Neural crest cell (in vitro differentiated cells): Measurements from ENCODE around the gene P3H2. TPM values are rescaled to one million over a fixed set of nuclear protein-coding genes. Genes with fewer than 3 reads are reported as not detected.

ENCODE experiments used
- DNase-seq: peaks from one replicate; pipeline ENCODE4 v3.0.0; 2021; ENCODE audit warnings: low read depth, mixed read lengths, low spot score
- H3K27ac Mint-ChIP-seq: one replicate; pipeline ENCODE4 v1.8.0; 2021; ENCODE audit warnings: mild to moderate bottlenecking, mixed read lengths; ENCODE audit not compliant: unreplicated experiment
- H3K27me3 Mint-ChIP-seq: 2 replicates; pipeline ENCODE4 v1.8.0; 2021; ENCODE audit warnings: low read depth, mild to moderate bottlenecking, mixed read lengths
- H3K36me3 Mint-ChIP-seq: 2 replicates; pipeline ENCODE4 v1.8.0; 2021; ENCODE audit warnings: low read depth, mild to moderate bottlenecking, mixed read lengths
- H3K4me1 Mint-ChIP-seq: 2 replicates; pipeline ENCODE4 v1.8.0; 2021; ENCODE audit warnings: mixed read lengths
- H3K4me3 Mint-ChIP-seq: one replicate; pipeline ENCODE4 v1.8.0; 2021; ENCODE audit warnings: mild to moderate bottlenecking, mixed read lengths
- H3K9me3 Mint-ChIP-seq: 2 replicates; pipeline ENCODE4 v1.8.0; 2021; ENCODE audit warnings: mixed read lengths
- total RNA-seq: library from RNA; stranded (reverse); gene quantifications from 2 replicates; pipeline ENCODE4 v1.2.1, GENCODE V29; 2021
- TF ChIP-seq, protein P1 (sequence below): fragments of 200-600 bp; sonication (generic); conservative IDR thresholded peaks from 2 replicates; pipeline ENCODE4 v1.5.0; 2021; ENCODE audit warnings: antibody characterized with exemption, mild to moderate bottlenecking

P3H2 gene
- total RNA-seq, 1 donor from 2014 or later, result 4.1 TPM

DNA sequence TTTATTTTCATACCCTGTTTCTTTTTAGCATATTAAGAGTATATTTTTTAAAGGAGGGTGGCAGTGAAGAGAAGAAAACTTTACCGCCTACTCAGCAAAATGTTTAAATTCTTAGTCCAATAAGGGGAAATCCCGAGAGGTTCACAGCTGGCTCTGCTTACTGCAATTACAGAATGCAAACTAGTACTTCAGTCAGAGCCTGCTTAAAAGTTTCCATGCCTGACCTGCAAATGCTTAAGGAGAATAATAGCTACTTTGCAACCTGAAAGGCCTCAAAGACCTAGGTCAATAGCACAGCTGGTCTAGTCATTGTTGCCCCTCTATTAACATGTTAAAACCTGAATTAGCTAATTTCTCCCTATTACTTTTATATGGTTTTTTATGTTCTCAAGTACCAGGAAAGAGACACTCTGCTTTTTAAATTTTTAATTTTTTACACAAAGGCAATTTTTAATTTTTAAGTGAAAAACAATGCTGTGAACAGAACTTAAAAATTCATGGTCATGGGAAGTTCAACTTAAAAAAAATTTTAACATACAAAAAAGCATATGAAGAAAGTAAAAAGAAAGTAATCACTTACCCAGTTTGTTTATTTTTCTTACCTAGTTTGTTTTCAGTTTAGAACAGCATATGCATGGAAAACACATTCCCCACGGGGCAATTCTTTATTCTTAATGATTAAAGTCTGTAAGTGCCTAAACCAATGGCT, 79.2 kb downstream of the P3H2 start:
- Mint-ChIP-seq H3K4me3 (no peak overlapping the region), H3K4me1 (peaks cover 5% of the 10 kb centered on the region), H3K36me3 (no peaks in the 10 kb centered on the region), H3K9me3 (no peaks in the 10 kb centered on the region), H3K27me3 (no peaks in the 10 kb centered on the region), H3K27ac (no peak overlapping the region)
- DNase-seq, result no peak
- TF ChIP-seq, protein P1, sequence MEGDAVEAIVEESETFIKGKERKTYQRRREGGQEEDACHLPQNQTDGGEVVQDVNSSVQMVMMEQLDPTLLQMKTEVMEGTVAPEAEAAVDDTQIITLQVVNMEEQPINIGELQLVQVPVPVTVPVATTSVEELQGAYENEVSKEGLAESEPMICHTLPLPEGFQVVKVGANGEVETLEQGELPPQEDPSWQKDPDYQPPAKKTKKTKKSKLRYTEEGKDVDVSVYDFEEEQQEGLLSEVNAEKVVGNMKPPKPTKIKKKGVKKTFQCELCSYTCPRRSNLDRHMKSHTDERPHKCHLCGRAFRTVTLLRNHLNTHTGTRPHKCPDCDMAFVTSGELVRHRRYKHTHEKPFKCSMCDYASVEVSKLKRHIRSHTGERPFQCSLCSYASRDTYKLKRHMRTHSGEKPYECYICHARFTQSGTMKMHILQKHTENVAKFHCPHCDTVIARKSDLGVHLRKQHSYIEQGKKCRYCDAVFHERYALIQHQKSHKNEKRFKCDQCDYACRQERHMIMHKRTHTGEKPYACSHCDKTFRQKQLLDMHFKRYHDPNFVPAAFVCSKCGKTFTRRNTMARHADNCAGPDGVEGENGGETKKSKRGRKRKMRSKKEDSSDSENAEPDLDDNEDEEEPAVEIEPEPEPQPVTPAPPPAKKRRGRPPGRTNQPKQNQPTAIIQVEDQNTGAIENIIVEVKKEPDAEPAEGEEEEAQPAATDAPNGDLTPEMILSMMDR, result no peak

DNA sequence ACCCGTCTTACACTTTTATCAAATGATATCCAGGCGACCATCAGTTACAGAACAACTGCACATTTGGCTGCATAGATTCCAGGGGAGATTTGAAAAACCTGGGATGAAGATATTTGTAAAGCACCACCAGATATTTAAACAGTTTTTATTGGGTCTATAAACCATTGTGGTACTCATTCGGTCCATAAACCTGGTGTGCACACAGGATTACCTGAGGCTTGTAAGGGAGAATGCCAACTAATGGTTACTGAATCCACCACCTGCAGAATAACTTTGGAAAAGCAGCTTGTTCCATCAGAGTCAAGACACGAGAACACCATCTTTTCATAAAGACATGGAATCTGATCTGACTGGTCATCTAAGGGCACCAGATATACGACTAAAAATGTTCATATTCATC, 80.6 kb downstream of the P3H2 start:
- no peaks in the 10 kb centered on the region for H3K9me3 Mint-ChIP-seq
- H3K27me3 Mint-ChIP-seq, result no peaks in the 10 kb centered on the region
- TF ChIP-seq, protein P1, result no peak
- no peak overlapping the region for H3K27ac Mint-ChIP-seq
- no peaks in the 10 kb centered on the region for H3K36me3 Mint-ChIP-seq
- no peak for DNase-seq
- no peak overlapping the region for H3K4me3 Mint-ChIP-seq
- H3K4me1 Mint-ChIP-seq, result peaks cover 5% of the 10 kb centered on the region

DNA sequence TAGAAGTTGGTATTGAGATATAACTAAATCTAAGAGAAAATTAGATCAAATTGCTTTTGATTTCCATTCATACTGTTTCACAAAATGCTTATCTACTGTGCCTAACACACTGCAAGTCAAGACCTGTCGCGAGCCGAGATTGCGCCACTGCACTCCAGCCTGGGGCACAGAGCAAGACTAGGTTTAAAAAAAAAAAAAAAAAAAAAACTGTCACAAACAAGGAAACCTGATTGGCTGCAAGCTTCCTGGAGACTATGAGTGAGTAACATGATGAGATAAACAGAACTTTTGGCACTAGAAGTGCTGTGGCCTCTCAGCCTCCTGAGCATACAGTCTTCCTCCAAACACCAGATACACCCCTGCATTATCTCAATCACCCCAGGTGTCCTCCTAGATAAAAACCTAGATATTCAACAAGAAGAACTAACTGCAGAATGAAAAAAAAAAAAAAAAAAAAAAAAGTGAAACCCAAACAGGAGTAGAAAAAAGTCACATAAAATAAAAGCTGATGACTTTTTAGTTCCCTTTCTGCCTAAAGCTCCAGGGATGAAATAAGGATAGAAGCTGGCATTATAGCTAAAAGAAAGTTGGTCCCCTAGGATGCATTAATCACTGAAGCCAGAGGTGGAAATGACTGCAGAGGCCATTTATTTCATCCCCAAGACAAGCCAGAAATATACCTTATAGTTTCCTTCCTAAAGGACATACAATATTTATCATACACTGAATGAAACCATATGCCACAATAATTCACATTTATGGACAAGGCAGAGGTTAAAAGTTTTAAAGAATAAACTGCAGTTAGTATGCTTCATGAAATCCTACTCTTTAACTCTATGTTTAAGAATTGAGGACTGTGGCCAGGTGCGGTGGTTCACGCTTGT, 82.4 kb downstream of the P3H2 start:
- TF ChIP-seq, protein P1, result no peak
- no peak overlapping the region for H3K27ac Mint-ChIP-seq
- peaks cover 5% of the 10 kb centered on the region for H3K4me1 Mint-ChIP-seq
- H3K36me3 Mint-ChIP-seq, result no peaks in the 10 kb centered on the region
- DNase-seq, result no peak
- no peaks in the 10 kb centered on the region for H3K9me3 Mint-ChIP-seq
- no peak overlapping the region for H3K4me3 Mint-ChIP-seq
- H3K27me3 Mint-ChIP-seq, result no peaks in the 10 kb centered on the region

DNA sequence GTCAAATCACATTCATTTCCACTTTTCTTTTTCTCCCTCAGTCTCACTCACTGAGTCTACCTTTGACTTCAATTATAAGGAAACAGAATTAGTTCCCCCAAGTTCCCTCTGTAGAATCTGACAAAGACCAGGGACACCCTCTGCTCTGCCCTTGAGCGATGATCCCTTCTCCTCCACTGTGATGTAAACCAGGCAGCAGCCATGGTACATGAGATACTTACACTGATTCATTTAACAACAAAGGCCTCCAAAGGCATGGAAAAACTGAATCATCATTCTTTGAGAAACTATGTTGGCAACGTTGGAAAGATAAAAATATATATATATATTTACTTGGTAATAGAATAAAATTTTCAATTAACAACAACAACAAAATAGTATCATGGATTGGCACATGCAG, 84.1 kb downstream of the P3H2 start:
- TF ChIP-seq, protein P1, result no peak
- Mint-ChIP-seq H3K4me1 (no peaks in the 10 kb centered on the region), H3K36me3 (no peaks in the 10 kb centered on the region), H3K9me3 (no peaks in the 10 kb centered on the region), H3K27me3 (no peaks in the 10 kb centered on the region), H3K4me3 (no peak overlapping the region), H3K27ac (no peak overlapping the region)
- no peak for DNase-seq

DNA sequence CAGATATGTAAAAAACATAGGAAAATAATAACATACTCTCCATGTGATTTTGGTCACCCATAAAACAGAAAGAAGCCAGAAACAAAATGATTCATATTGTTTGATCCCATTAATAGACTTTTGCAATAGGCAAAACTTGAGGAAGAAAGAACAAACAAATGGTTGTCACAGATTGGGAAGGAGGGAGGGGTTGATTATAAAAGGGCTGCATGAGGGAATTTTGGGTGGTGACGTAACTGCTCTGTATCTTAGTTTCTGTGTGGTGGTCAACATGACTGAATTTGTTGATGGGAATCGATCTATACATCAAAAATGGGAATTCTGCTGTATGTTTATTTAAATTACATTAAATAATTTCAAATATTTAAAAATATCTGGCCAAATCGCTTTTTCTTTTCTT, 86.3 kb downstream of the P3H2 start:
- Mint-ChIP-seq H3K4me1 (no peaks in the 10 kb centered on the region), H3K36me3 (no peaks in the 10 kb centered on the region), H3K9me3 (no peaks in the 10 kb centered on the region), H3K4me3 (no peak overlapping the region), H3K27ac (no peak overlapping the region), H3K27me3 (no peaks in the 10 kb centered on the region)
- TF ChIP-seq, protein P1, result no peak
- no peak for DNase-seq
